DMS 273 (cell line): ENCODE measurements around the gene GP1BA.
A peak's percentile ranks its signal among the peaks of the same experiment; 100 is the strongest.

ENCODE experiments used
- DNase-seq: peaks from one replicate; lab custom pipeline; 2025; ENCODE audit not compliant: unreplicated experiment; lab: John Stamatoyannopoulos, UW

The GP1BA gene

GRCh38 chr17:4931963-4932362 is at the start of gene GP1BA:
TSS of gene GP1BA (plus strand) at chr17:4932277. CDS start at chr17:4932605, 328 bp downstream.
- DNase-seq: no peak

GRCh38 chr17:4884489-4884888 is 47.6 kb upstream of the GP1BA start:
- DNase-seq: no peak

- DNase-seq: no peak
Observed at GRCh38 chr17:4886830-4887229, 45.2 kb upstream of the GP1BA start.

DNA sequence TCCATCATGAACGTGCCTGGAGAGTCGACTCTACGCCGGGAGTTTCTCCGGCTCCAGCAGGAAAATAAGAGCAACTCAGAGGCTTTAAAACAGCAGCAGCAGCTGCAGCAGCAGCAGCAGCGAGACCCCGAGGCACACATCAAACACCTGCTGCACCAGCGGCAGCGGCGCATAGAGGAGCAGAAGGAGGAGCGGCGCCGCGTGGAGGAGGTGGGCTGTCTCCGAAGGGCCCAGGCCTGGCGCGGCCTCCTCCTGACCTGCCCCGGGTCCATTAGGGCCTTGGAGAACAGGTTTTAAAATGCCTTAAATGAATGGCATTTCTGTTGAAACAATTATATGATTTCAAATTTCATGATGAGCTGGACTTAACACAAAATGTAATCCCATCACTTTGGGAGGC is 44.5 kb upstream of the GP1BA start:
- no peak for DNase-seq

DNA sequence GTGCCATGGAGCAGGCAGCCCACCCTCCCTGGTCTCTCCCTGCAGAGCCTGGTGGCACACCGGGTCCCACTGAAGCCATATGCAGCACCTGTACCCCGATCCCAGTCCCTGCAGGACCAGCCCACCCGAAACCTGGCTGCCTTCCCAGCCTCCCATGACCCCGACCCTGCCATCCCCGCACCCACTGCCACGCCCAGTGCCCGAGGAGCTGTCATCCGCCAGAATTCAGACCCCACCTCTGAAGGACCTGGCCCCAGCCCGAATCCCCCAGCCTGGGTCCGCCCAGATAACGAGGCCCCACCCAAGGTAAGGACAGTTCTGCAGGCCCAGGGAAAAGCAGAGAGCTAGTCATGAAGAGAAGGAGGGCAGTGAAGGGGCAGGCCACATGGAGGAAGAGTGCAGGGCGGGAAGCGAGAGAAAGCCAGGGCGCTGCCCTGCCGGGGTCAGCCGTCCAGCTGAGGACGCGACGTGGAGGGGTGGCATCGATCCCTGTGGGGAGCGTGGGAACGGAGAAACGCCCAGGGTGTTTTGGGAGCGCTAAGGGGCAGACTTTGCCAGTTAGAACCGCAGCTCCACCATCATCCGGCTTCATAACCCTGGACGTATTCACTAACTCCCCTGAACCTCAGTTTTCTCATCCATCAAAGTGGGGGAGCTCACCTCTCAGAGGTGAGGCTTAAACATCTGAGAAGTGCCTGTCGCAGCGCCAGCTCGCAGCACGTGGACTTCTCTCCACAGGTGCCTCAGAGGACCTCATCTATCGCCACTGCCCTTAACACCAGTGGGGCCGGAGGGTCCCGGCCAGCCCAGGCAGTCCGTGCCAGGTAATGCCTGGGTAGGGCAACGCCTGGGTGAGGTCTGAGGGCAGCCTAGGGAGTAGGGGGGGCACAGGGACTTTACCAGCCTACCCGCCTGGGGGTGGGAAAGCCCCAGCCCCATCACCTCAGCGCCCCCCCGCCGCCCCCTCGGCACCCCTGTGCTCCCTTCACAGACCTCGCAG is 40.4 kb upstream of the GP1BA start:
- no peak for DNase-seq

DNA sequence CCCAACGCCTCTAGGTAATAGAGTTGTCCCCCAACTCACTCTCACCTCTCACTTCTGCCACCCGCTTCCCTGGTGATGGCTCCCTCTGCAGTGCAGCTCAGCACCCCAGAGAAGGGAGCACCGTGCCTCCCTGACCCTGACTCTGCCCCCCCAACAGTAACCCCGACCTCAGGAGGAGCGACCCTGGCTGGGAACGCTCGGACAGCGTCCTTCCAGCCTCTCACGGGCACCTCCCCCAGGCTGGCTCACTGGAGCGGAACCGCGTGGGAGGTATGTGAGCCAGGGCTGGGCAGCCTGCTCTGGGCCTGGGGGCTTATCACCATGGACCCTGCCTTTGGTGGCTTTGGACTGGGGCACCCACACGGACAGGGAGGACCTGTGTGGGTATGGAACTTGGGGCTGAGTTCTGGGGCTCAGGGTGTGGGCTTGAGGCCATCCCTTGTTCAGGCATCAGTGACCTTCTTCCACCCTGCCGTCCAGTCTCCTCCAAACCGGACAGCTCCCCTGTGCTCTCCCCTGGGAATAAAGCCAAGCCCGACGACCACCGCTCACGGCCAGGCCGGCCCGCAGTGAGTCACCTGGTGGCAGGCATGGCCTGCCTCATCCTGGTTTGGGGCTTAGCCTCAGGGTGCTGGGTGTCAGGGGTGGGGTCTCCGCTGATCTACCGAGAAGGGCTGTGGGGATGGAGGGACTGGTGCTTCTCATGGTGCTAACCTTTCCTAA is 39.4 kb upstream of the GP1BA start:
- DNase-seq: no peak

DNA sequence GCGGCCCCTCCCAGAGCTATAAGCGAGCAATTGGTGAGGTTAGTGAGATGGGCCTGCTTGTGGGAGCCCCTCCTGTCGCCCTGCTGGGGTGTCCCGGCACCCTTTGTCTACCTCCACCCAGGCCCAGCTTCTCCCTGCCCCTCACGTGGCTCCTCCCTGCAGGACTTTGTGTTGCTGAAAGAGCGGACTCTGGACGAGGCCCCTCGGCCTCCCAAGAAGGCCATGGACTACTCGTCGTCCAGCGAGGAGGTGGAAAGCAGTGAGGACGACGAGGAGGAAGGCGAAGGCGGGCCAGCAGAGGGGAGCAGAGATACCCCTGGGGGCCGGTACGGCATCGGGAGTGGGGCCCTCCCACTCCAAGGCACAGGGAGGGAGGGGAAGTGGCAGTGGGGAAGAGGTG is 38.8 kb upstream of the GP1BA start:
- DNase-seq: no peak

DNA sequence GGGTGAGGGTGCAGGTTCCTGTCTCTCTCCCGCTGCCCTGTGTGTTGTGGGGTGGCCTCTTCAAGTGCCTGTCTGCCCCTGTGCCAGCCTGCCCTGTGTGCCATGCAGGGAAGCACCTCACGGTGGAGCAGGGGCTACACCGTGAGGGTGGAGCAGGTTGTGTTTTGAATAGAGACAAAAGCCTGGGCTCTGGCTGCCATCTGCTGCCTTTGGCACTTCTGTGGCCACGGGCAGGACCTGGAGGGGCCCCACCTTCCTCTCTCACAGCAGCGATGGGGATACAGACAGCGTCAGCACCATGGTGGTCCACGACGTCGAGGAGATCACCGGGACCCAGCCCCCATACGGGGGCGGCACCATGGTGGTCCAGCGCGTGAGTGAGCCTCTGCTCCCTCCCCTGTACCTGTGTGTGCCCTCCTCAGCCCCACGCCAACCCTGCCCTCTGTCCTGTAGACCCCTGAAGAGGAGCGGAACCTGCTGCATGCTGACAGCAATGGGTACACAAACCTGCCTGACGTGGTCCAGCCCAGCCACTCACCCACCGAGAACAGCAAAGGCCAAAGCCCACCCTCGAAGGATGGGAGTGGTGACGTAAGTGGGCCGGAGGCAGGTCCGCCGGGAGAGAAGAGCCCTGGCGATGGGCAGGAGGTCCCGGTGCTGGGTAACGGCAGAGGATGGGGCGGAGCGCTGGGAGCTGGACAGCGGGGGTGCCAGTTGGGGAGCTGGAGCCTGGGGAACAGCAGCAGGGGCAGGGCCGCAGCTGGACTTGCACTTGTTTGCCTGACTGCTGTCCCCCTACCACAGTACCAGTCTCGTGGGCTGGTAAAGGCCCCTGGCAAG is 38.1 kb upstream of the GP1BA start:
- DNase-seq: peak; percentile 58

DNA sequence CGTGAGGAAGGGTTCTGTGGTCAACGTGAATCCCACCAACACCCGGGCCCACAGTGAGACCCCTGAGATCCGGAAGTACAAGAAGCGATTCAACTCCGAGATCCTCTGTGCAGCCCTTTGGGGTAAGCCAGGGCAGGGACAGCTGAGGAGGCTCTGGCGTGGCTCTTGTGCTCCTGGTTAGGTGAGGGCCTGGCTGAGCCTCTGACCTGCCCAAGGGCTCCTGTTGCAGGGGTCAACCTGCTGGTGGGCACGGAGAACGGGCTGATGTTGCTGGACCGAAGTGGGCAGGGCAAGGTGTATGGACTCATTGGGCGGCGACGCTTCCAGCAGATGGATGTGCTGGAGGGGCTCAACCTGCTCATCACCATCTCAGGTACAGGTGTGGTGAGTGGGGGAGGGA is 37.0 kb upstream of the GP1BA start:
- DNase-seq: no peak

DNA sequence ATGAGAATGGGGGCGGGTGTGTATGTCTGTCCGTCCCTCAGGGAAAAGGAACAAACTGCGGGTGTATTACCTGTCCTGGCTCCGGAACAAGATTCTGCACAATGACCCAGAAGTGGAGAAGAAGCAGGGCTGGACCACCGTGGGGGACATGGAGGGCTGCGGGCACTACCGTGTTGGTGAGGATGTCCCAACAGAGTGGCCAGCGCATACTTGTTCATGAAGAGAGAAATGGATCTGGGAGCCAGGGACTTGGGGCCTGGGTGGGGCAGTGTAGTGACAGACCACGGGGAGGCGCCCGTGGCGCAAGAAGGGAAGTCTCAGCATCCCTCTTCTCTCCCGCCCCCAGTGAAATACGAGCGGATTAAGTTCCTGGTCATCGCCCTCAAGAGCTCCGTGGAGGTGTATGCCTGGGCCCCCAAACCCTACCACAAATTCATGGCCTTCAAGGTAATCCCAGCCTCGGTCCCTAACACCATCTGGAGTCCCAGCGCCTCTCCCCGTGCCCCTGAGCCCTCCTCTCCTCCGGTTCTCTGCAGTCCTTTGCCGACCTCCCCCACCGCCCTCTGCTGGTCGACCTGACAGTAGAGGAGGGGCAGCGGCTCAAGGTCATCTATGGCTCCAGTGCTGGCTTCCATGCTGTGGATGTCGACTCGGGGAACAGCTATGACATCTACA is 36.3 kb upstream of the GP1BA start:
- no peak for DNase-seq

GRCh38 chr17:4896332-4897197 is 35.5 kb upstream of the GP1BA start:
- DNase-seq: no peak

DNA sequence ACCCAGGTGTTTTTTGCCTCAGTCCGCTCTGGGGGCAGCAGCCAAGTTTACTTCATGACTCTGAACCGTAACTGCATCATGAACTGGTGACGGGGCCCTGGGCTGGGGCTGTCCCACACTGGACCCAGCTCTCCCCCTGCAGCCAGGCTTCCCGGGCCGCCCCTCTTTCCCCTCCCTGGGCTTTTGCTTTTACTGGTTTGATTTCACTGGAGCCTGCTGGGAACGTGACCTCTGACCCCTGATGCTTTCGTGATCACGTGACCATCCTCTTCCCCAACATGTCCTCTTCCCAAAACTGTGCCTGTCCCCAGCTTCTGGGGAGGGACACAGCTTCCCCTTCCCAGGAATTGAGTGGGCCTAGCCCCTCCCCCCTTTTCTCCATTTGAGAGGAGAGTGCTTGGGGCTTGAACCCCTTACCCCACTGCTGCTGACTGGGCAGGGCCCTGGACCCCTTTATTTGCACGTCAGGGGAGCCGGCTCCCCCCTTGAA is 34.8 kb upstream of the GP1BA start:
- DNase-seq: no peak

GRCh38 chr17:4897785-4898184 is 34.3 kb upstream of the GP1BA start:
- no peak for DNase-seq

DNA sequence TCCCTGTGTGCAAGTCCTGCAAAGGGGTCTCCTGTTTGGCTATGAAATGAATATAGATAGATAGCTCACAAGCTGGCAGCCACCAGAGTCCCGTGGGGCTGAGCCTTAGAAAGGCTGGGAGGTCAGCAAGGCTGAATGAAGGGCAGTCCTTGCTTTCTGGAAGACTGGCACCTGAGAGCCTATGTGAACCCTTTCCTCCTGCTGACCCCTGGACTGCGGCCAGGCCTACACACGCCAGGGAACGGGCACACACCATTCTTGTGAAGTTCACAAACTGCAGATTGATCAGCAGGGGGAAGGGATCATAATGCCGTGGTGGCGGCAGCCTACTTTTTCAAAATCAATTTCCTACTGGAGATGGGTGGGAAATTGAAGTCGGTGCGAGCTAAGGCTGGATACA is 33.7 kb upstream of the GP1BA start:
- no peak for DNase-seq

DNA sequence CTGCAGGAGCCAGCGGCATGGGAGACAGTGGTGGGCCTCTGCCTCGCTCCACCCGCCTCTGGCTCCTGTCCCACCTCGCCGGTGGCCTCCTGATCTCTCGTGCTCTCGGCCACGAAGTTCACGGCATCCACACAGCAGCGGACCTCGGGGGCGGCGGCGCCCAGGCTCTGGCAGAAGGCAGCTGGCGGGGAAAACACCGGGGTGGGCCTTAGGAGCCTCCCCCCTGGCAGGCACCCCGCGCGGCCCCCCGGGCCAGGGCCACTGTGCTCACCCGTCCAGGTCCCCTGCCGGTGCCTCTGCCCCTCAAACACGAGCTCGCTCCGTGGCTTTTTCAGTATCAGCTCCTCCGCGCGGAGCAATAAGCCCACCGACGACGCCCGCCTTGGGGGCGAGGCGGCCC is 33.1 kb upstream of the GP1BA start:
- no peak for DNase-seq

DNA sequence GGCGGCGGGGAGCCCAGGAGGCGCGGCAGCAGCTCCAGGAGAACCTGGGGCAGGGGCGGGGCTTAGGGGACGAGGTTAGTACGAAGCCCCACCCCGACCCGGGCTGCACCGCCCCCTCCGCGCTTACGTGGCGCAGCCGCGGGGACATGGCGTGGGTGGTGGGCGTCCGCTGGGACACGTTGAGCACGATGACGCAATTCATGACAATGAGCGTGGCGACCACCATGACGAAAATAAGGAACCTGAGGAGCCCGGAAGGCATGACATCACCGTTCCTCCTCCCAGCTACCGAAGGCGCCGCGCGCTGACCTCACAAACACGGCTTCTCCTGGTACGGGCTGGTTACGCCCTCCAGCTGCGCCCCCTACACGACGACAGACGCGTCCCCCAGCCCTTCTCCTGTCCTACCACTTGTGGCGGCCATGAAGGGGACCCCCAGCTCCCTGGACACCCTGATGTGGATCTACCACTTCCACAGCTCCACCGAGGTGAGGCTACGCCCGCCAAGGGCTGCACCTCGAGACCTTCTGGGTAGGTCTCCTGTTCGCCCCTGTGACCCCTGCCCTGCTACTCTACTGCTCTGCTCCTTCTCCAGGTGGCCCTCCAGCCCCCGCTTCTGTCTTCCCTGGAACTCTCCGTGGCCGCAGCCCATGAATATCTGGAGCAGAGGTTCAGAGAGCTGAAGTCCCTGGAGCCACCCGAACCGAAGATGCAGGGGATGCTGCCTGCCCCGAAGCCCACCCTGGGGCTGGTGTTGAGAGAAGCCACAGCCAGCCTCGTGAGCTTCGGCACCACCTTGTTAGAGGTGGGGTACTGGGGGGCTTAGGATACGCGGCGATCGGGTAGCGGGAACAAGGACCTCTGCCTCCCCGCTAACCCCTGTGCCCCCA is 32.5 kb upstream of the GP1BA start, which contains the start of gene C17orf107:
Gene C17orf107, plus strand, starts transcription at position 196 of the 890 bp plus-strand sequence. Its CDS starts 227 bp downstream, at position 423.
- DNase-seq: no peak

DNA sequence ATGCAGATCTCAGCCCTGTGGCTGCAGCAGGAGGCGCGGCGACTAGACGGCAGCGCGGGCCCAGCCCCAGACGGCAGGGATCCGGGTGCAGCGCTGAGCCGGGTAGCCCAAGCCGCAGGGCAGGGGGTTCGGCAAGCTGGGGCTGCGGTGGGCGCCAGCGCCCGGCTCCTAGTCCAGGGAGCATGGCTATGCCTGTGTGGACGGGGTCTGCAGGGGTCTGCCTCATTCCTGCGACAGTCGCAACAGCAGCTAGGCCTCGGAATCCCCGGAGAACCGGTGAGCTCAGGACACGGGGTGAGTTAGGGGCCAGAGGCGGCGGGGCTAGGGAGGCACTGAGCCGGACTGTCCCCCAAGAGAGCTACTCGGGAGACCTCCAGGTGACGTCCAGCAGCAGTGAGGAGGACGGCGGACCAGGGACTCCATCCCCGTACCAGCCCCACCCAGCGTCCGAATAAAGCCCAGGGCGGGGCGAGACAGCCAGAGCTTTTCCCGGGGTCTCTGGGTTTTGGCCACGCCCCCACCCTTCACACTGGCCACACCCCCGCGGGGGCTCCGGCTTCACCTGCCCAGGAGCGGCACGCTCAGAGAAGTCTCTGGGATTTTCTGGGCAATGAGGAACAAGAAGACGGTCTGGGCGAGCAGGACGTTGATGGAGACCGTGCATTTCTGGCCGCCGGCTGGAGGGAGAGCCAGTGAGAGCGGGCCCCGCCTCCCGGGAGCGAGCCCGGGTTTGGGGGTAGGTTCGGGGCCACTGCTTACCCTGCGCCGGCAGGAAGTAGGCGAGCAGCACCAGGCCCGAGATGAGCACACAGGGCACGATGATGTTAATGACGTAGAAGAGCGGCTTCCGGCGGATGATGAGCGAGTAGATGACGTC is 31.6 kb upstream of the GP1BA start:
- DNase-seq: no peak
